ENCODE results near the gene IQGAP2.

Gene IQGAP2

GRCh38 chr5:76604838-76605237 lies 201.8 kb downstream of the IQGAP2 start:
- no peak overlapping the region for H4K91ac ChIP-seq (ENCODE audit: low read depth, low read length)
- H2AK5ac ChIP-seq (ENCODE audit: low read length), result no peak overlapping the region
- H3K9ac ChIP-seq (ENCODE audit: low read length), result no peak overlapping the region
- H3K18ac ChIP-seq (ENCODE audit: low read length), result no peak overlapping the region
- no peak overlapping the region for H3K14ac ChIP-seq (ENCODE audit: low read length)
- WGBS (ENCODE audit: extremely low coverage, insufficient coverage, insufficient read length), result no CpG with 5 or more reads among the region's 2 CpGs
- H3K23ac ChIP-seq (ENCODE audit: low read length), result no peak overlapping the region
- no peak overlapping the region for H2BK12ac ChIP-seq (ENCODE audit: low read length)
- no peak overlapping the region for H2BK120ac ChIP-seq (ENCODE audit: insufficient read depth, low read length, poor library complexity)
- H2AFZ ChIP-seq (ENCODE audit: insufficient read depth, low read length, poor library complexity), result no peak overlapping the region
- no peak overlapping the region for H3K4ac ChIP-seq (ENCODE audit: low read depth, low read length)
- H3K4me1 ChIP-seq (ENCODE audit: control insufficient read depth in 1 of 2, insufficient read depth in 2 of 2, low read length in 2 of 2), result no peaks in the 10 kb centered on the region
- H3K9me3 ChIP-seq (ENCODE audit: insufficient read depth, low read depth, low read length), result no peaks in the 10 kb centered on the region
- DNase-seq, result no peak
- H3K79me1 ChIP-seq (ENCODE audit: low read length), result no peaks in the 10 kb centered on the region
- no peak overlapping the region for H4K12ac ChIP-seq (ENCODE audit: low read depth, low read length)
- no peak overlapping the region for H3K4me2 ChIP-seq (ENCODE audit: low read length)
- H3K4me3 ChIP-seq (ENCODE audit: low read depth, low read length), result no peak overlapping the region
- no peaks in the 10 kb centered on the region for H3K79me2 ChIP-seq (ENCODE audit: control insufficient read depth, insufficient read depth, low read length, poor library complexity)
- H2BK5ac ChIP-seq (ENCODE audit: low read depth, low read length, poor library complexity), result no peak overlapping the region
- no peaks in the 10 kb centered on the region for H3K27me3 ChIP-seq (ENCODE audit: insufficient read depth, low read length)
- no peaks in the 10 kb centered on the region for H3K36me3 ChIP-seq (ENCODE audit: control insufficient read depth in 1 of 2, insufficient read depth in 2 of 2, low read length in 2 of 2)
- H3K27ac ChIP-seq (ENCODE audit: low read depth, low read length), result no peak overlapping the region
- H4K8ac ChIP-seq (ENCODE audit: low read depth, low read length), result no peak overlapping the region

DNA sequence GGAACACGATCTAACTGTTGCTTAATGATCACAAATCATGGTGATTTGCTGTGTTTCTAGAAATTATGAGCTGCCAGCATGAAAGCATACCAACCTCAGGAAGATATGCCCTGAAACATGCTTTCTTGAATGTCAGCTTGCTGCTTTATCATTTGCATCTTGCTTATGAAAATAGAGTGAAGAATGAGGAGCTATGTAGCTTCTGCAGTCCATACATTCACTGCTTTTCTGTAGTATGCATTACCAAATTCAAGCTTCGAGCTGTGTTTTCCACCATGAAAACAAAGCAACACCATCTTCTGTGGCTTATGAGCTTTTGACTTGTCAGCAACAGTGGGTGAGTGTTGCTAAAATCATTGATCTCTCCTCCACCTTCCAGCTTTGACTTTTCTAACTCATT lies 203.6 kb downstream of the IQGAP2 start:
- H3K23ac ChIP-seq (ENCODE audit: low read length), result no peak overlapping the region
- H4K12ac ChIP-seq (ENCODE audit: low read depth, low read length), result no peak overlapping the region
- H2BK12ac ChIP-seq (ENCODE audit: low read length), result no peak overlapping the region
- no peaks in the 10 kb centered on the region for H3K79me1 ChIP-seq (ENCODE audit: low read length)
- no peak overlapping the region for H2BK120ac ChIP-seq (ENCODE audit: insufficient read depth, low read length, poor library complexity)
- no peak overlapping the region for H3K4me3 ChIP-seq (ENCODE audit: low read depth, low read length)
- no peak overlapping the region for H2AK5ac ChIP-seq (ENCODE audit: low read length)
- H3K9me3 ChIP-seq (ENCODE audit: insufficient read depth, low read depth, low read length), result no peaks in the 10 kb centered on the region
- no peak overlapping the region for H3K14ac ChIP-seq (ENCODE audit: low read length)
- WGBS (ENCODE audit: extremely low coverage, insufficient coverage, insufficient read length), result no CpG with 5 or more reads among the region's 2 CpGs
- H4K91ac ChIP-seq (ENCODE audit: low read depth, low read length), result no peak overlapping the region
- H3K18ac ChIP-seq (ENCODE audit: low read length), result no peak overlapping the region
- no peak overlapping the region for H4K8ac ChIP-seq (ENCODE audit: low read depth, low read length)
- DNase-seq, result peak; percentile 17 to 70
- H3K27me3 ChIP-seq (ENCODE audit: insufficient read depth, low read length), result no peaks in the 10 kb centered on the region
- no peak overlapping the region for H3K27ac ChIP-seq (ENCODE audit: low read depth, low read length)
- H3K79me2 ChIP-seq (ENCODE audit: control insufficient read depth, insufficient read depth, low read length, poor library complexity), result no peaks in the 10 kb centered on the region
- no peaks in the 10 kb centered on the region for H3K36me3 ChIP-seq (ENCODE audit: control insufficient read depth in 1 of 2, insufficient read depth in 2 of 2, low read length in 2 of 2)
- H2BK5ac ChIP-seq (ENCODE audit: low read depth, low read length, poor library complexity), result no peak overlapping the region
- no peaks in the 10 kb centered on the region for H3K4me1 ChIP-seq (ENCODE audit: control insufficient read depth in 1 of 2, insufficient read depth in 2 of 2, low read length in 2 of 2)
- no peak overlapping the region for H3K4me2 ChIP-seq (ENCODE audit: low read length)
- no peak overlapping the region for H3K9ac ChIP-seq (ENCODE audit: low read length)
- no peak overlapping the region for H3K4ac ChIP-seq (ENCODE audit: low read depth, low read length)
- no peak overlapping the region for H2AFZ ChIP-seq (ENCODE audit: insufficient read depth, low read length, poor library complexity)

GRCh38 chr5:76607353-76607871 lies 204.3 kb downstream of the IQGAP2 start:
- WGBS (ENCODE audit: extremely low coverage, insufficient coverage, insufficient read length), result no CpG with 5 or more reads among the region's 9 CpGs
- no peak overlapping the region for H2BK5ac ChIP-seq (ENCODE audit: low read depth, low read length, poor library complexity)

GRCh38 chr5:76608833-76609232 lies 205.7 kb downstream of the IQGAP2 start:
- no peak overlapping the region for H3K27ac ChIP-seq (ENCODE audit: low read depth, low read length)
- no peak overlapping the region for H3K4me3 ChIP-seq (ENCODE audit: low read depth, low read length)
- H2BK12ac ChIP-seq (ENCODE audit: low read length), result no peak overlapping the region
- no peak overlapping the region for H4K8ac ChIP-seq (ENCODE audit: low read depth, low read length)
- H3K14ac ChIP-seq (ENCODE audit: low read length), result no peak overlapping the region
- no peak overlapping the region for H2BK120ac ChIP-seq (ENCODE audit: insufficient read depth, low read length, poor library complexity)
- no CpG with 5 or more reads among the region's 4 CpGs for WGBS (ENCODE audit: extremely low coverage, insufficient coverage, insufficient read length)
- no peak overlapping the region for H2BK5ac ChIP-seq (ENCODE audit: low read depth, low read length, poor library complexity)
- H3K18ac ChIP-seq (ENCODE audit: low read length), result no peak overlapping the region
- H4K91ac ChIP-seq (ENCODE audit: low read depth, low read length), result no peak overlapping the region
- peak; percentile 16 to 64 for DNase-seq
- H3K79me2 ChIP-seq (ENCODE audit: control insufficient read depth, insufficient read depth, low read length, poor library complexity), result no peaks in the 10 kb centered on the region
- no peak overlapping the region for H3K9ac ChIP-seq (ENCODE audit: low read length)
- no peak overlapping the region for H4K12ac ChIP-seq (ENCODE audit: low read depth, low read length)
- H3K4me2 ChIP-seq (ENCODE audit: low read length), result no peak overlapping the region
- H3K27me3 ChIP-seq (ENCODE audit: insufficient read depth, low read length), result no peaks in the 10 kb centered on the region
- H3K36me3 ChIP-seq (ENCODE audit: control insufficient read depth in 1 of 2, insufficient read depth in 2 of 2, low read length in 2 of 2), result no peaks in the 10 kb centered on the region
- H3K79me1 ChIP-seq (ENCODE audit: low read length), result no peaks in the 10 kb centered on the region
- H3K9me3 ChIP-seq (ENCODE audit: insufficient read depth, low read depth, low read length), result no peaks in the 10 kb centered on the region
- no peaks in the 10 kb centered on the region for H3K4me1 ChIP-seq (ENCODE audit: control insufficient read depth in 1 of 2, insufficient read depth in 2 of 2, low read length in 2 of 2)
- no peak overlapping the region for H2AFZ ChIP-seq (ENCODE audit: insufficient read depth, low read length, poor library complexity)
- H3K4ac ChIP-seq (ENCODE audit: low read depth, low read length), result no peak overlapping the region
- no peak overlapping the region for H3K23ac ChIP-seq (ENCODE audit: low read length)
- H2AK5ac ChIP-seq (ENCODE audit: low read length), result no peak overlapping the region

More at GRCh38 chr5:76607353-76607871, 204.3 kb downstream of the IQGAP2 start:
- H2BK120ac ChIP-seq (ENCODE audit: insufficient read depth, low read length, poor library complexity), result no peak overlapping the region
- H3K9ac ChIP-seq (ENCODE audit: low read length), result no peak overlapping the region
- H3K9me3 ChIP-seq (ENCODE audit: insufficient read depth, low read depth, low read length), result no peaks in the 10 kb centered on the region
- H2BK12ac ChIP-seq (ENCODE audit: low read length), result no peak overlapping the region
- H4K12ac ChIP-seq (ENCODE audit: low read depth, low read length), result no peak overlapping the region
- no peaks in the 10 kb centered on the region for H3K4me1 ChIP-seq (ENCODE audit: control insufficient read depth in 1 of 2, insufficient read depth in 2 of 2, low read length in 2 of 2)
- H2AFZ ChIP-seq (ENCODE audit: insufficient read depth, low read length, poor library complexity), result no peak overlapping the region
- H4K8ac ChIP-seq (ENCODE audit: low read depth, low read length), result no peak overlapping the region
- H3K36me3 ChIP-seq (ENCODE audit: control insufficient read depth in 1 of 2, insufficient read depth in 2 of 2, low read length in 2 of 2), result no peaks in the 10 kb centered on the region
- no peak overlapping the region for H4K91ac ChIP-seq (ENCODE audit: low read depth, low read length)
- H3K4me2 ChIP-seq (ENCODE audit: low read length), result no peak overlapping the region
- H3K4me3 ChIP-seq (ENCODE audit: low read depth, low read length), result no peak overlapping the region
- H3K4ac ChIP-seq (ENCODE audit: low read depth, low read length), result no peak overlapping the region
- no peak overlapping the region for H3K18ac ChIP-seq (ENCODE audit: low read length)
- no peak for DNase-seq
- no peak overlapping the region for H3K27ac ChIP-seq (ENCODE audit: low read depth, low read length)
- H3K23ac ChIP-seq (ENCODE audit: low read length), result no peak overlapping the region
- H3K27me3 ChIP-seq (ENCODE audit: insufficient read depth, low read length), result no peaks in the 10 kb centered on the region
- no peak overlapping the region for H2AK5ac ChIP-seq (ENCODE audit: low read length)
- no peaks in the 10 kb centered on the region for H3K79me1 ChIP-seq (ENCODE audit: low read length)
- no peak overlapping the region for H3K14ac ChIP-seq (ENCODE audit: low read length)
- no peaks in the 10 kb centered on the region for H3K79me2 ChIP-seq (ENCODE audit: control insufficient read depth, insufficient read depth, low read length, poor library complexity)

All from trophoblast cell (in vitro differentiated cells and primary cell).